Adrenal gland (tissue), 12 donors: ENCODE results near the gene EXT2. TPM values are rescaled to one million over a fixed set of nuclear protein-coding genes. Genes with fewer than 3 reads are reported as not detected.

Experiments
- DNase-seq, 7 donors: peaks; one replicate each; pipeline ENCODE4 v3.0.0-alpha.2; 2019 to 2020
- H3K27ac ChIP-seq, 5 donors: fragments of 200-600 bp; sonication (generic) in 4 of 5; 1 replicate in 3 of 5; 2 replicates in 2 of 5; pipeline versions ENCODE4 v1.5.1 to v1.8.0; 2016 to 2020; ENCODE audit warnings: mild to moderate bottlenecking in 1 of 5
- H3K27me3 ChIP-seq: fragments of 200-600 bp; 2 replicates; pipeline ENCODE4 v1.8.0; 2021
- H3K36me3 ChIP-seq, 2 donors: fragments of 200-600 bp; replicated peaks in 1 of 2; 1 replicate in 1 of 2; 2 replicates in 1 of 2; pipeline versions ENCODE4 v1.5.1 to v1.8.0; 2018 to 2022
- H3K4me1 ChIP-seq, 2 donors: fragments of 200-600 bp; replicated peaks in 1 of 2; 1 replicate in 1 of 2; 2 replicates in 1 of 2; pipeline versions ENCODE4 v1.5.1 to v1.8.0; 2018 to 2021
- H3K4me3 ChIP-seq, 4 donors: fragments of 200-600 bp; sonication (generic) in 3 of 4; one replicate each; pipeline ENCODE4 v1.5.1; 2016 to 2018
- H3K9me3 ChIP-seq, 3 donors: fragments of 200-600 bp; sonication (generic) in 1 of 3; replicated peaks in 1 of 3; 1 replicate in 2 of 3; 2 replicates in 1 of 3; pipeline versions ENCODE4 v1.5.1 to v1.8.0; 2016 to 2021
- CTCF ChIP-seq, 6 experiments: fragments of 450-650 bp in 4 of 6; fragments of 200-600 bp in 2 of 6; sonication (generic) in 1 of 6; IDR thresholded peaks; 1 replicate in 5 of 6; 2 replicates in 1 of 6; pipeline versions ENCODE4 v1.5.1 to v1.8.0; 2016 to 2021; ENCODE audit warnings: antibody characterized with exemption in 6 of 6, mild to moderate bottlenecking in 2 of 6, moderate library complexity in 1 of 6
- POLR2A ChIP-seq, 2 donors: fragments of 450-650 bp; IDR thresholded peaks; one replicate each; pipeline ENCODE4 v1.6.1; 2017; ENCODE audit warnings: antibody characterized with exemption in 2 of 2, mild to moderate bottlenecking in 2 of 2, moderate library complexity in 1 of 2
- WGBS, 4 donors: extraction: QIAGEN DNeasy Blood & Tissue Kit in 2 of 4; methylation state at CpG; one replicate each; pipeline versions ENCODE4 v1.1.5 to v1.1.7; 2013 to 2017; 5-methylcytosine and 5-hydroxymethylcytosine counted together
- intact Hi-C, 2 donors: fragments of 100-400 bp; cut with DNase I; formaldehyde crosslinking; loops; one replicate each; pipeline versions ENCODE4 v1.14.1 to v1.15.0; 2022 to 2023
- polyA plus RNA-seq, 3 donors: library from polyadenylated mRNA; stranded (reverse); fragments of 200-250 nt in 2 of 3; fragments of 350-450 nt in 1 of 3; fragmentation: Illumina TruSeq in 1 of 3; extraction: RNeasy Lipid Tissue Mini Kit (QIAGEN cat#74804) in 1 of 3; gene quantifications; one replicate each; pipeline ENCODE4 v1.2.3, GENCODE V29; 2013 to 2014
- total RNA-seq, 9 donors: library from RNA; depleted of rRNA in 4 of 9; stranded (reverse); fragments of >200 nt in 4 of 9; fragments of 120-200 nt in 1 of 9; fragmentation: NEBNext Ultra II Directional in 1 of 9; extraction: Animal tissue kit (Norgen Biotek cat#: 25700) in 1 of 9; gene quantifications; one replicate each; pipeline versions ENCODE4 v1.1.0 to v1.2.4, GENCODE V29; 2013 to 2023
- donor health status: healthy with polysubstance abuse.
- donor health status: Bipolar disorder and iron deficiency.
- donor health status: DM: yes; HTN: yes; CAD: no.
- donor health status: DM: no; HTN: no; CAD: no.
- donor health status: DM: no; HTN: no; CAD: no.
- donor health status: DM: yes; HTN: yes; CAD: no.

The EXT2 gene
- total and polyA plus RNA-seq, 12 donors, result 28.7 to 89.3 (median 46.3) TPM

GRCh38 chr11:44097821-44098220 is 2.3 kb downstream of the EXT2 start:
- no peak for TF ChIP-seq POLR2A (IDR thresholded peaks at IDR 0.05)
- TF ChIP-seq CTCF (IDR thresholded peaks at IDR 0.05), result no peak
- H3K4me1 ChIP-seq, result peaks cover 6 to 21% of the 10 kb centered on the region in 2 donors
- intact Hi-C loops, result no loop called here

GRCh38 chr11:44101098-44101497 is 5.6 kb downstream of the EXT2 start:
- no peaks in the 10 kb centered on the region for H3K36me3 ChIP-seq
- no peak overlapping the region for H3K27ac ChIP-seq
- intact Hi-C loops, result loop anchor here (10.0 kb wide), 2 partner anchors 424 to 434 kb away; no protein-coding TSS in a partner anchor
- H3K4me3 ChIP-seq, result no peak overlapping the region
- TF ChIP-seq POLR2A (IDR thresholded peaks at IDR 0.05), result no peak
- TF ChIP-seq CTCF (IDR thresholded peaks at IDR 0.05), result no peak
- no peaks in the 10 kb centered on the region for H3K9me3 ChIP-seq
- no peaks in the 10 kb centered on the region for H3K27me3 ChIP-seq
- 84 to 91% (median 87%) methylated on average over 2 of the region's 2 CpGs for WGBS, 4 donors
- H3K4me1 ChIP-seq, result peaks cover 5 to 16% of the 10 kb centered on the region in 2 donors
- no peak for DNase-seq

More at GRCh38 chr11:44097821-44098220, 2.3 kb downstream of the EXT2 start:
- H3K36me3 ChIP-seq, result no peaks in the 10 kb centered on the region
- no peak overlapping the region for H3K4me3 ChIP-seq
- H3K9me3 ChIP-seq, result no peaks in the 10 kb centered on the region
- H3K27ac ChIP-seq, result no peak overlapping the region
- peak in 2 of 7 donors; percentile 28 to 29 for DNase-seq
- 62 to 75% (median 70%) methylated on average over 2 of the region's 2 CpGs for WGBS, 4 donors
- H3K27me3 ChIP-seq, result no peaks in the 10 kb centered on the region

GRCh38 chr11:44104481-44105294 is 9.2 kb downstream of the EXT2 start:
- Histone ChIP-seq H3K4me3 (no peak overlapping the region), H3K9me3 (no peaks in the 10 kb centered on the region), H3K36me3 (peaks cover 0 to 7% of the 10 kb centered on the region in 2 donors), H3K4me1 (no peaks in the 10 kb centered on the region), H3K27ac (no peak overlapping the region), H3K27me3 (no peaks in the 10 kb centered on the region)
- intact Hi-C loops, result loop anchor here (10.0 kb wide), 2 partner anchors 420 to 430 kb away; no protein-coding TSS in a partner anchor
- no peak for DNase-seq
- WGBS, 4 donors, result 84 to 90% (median 87%) methylated on average over 5 of the region's 5 CpGs
- no peak for TF ChIP-seq POLR2A (IDR thresholded peaks at IDR 0.05)
- TF ChIP-seq CTCF (IDR thresholded peaks at IDR 0.05), result no peak

GRCh38 chr11:44108260-44108659 is 12.8 kb downstream of the EXT2 start:
- WGBS, 4 donors, result 86 to 94% (median 89%) methylated on average over 6 of the region's 6 CpGs
- TF ChIP-seq CTCF (IDR thresholded peaks at IDR 0.05) (no peak), POLR2A (IDR thresholded peaks at IDR 0.05) (no peak)
- Histone ChIP-seq H3K4me1 (peaks cover 0 to 5% of the 10 kb centered on the region in 2 donors), H3K27ac (no peak overlapping the region), H3K36me3 (peaks cover 0 to 7% of the 10 kb centered on the region in 2 donors), H3K9me3 (no peaks in the 10 kb centered on the region), H3K27me3 (no peaks in the 10 kb centered on the region), H3K4me3 (no peak overlapping the region)
- no peak for DNase-seq
- intact Hi-C loops, result loop anchor here (10.0 kb wide), 2 partner anchors 417 to 427 kb away; no protein-coding TSS in a partner anchor
